GM18502 (cell line): ENCODE measurements around the gene SNAP23.
A peak's percentile ranks its signal among the peaks of the same experiment; 100 is the strongest.

Experiments
- ATAC-seq: cut with Tn5 transposase; IDR thresholded peaks from one replicate; pipeline ENCODE4 v1.9.1; 2021; ENCODE audit warnings: mild to moderate bottlenecking; ENCODE audit not compliant: unreplicated experiment, poor library complexity

The SNAP23 gene

DNA sequence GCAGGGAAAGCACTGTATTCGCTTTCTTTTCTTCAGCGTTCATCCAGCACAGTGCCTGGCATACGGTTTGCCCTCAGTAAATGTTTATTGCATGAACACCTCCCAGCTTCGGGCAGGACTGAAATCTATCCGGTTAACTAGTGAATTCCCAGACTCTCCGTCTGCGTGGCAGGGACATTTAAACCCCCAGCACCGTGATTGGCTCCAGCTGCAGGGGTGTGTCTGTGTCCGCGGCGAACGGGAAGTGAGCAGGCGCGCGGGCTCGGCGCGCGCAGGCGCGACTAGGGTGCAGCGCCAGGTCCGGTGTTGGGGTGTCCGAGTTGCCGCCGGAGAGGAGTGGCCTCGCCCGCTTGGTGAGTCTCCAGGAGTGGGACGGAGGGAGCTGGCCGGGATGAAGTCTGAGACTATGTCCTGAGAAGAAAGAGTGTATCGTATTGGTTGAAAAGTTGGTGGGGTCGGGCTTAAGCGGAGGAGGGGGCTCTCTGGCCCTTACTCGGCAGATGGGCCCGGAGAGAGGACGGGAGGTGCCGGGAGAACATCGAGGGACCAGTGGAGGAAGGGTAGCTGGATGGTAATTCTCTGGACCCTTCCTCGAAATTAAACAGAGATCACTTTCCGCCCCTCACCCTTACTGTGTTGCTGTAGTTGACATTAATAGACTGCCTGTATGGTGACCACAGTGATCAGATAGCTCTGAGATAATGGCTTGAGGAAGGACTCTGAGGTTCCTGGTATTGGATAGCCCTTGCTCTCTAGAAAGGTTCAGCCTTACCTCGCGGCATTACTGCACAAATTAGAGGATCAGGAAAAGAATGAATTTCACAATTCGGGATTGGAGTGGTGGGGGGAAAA is at the start of gene SNAP23:
Gene SNAP23 (plus strand): TSS at position 274 of the 852 bp plus-strand sequence. CDS start 16,213 bp downstream, outside the sequence.
- ATAC-seq, result peak; percentile 80

DNA sequence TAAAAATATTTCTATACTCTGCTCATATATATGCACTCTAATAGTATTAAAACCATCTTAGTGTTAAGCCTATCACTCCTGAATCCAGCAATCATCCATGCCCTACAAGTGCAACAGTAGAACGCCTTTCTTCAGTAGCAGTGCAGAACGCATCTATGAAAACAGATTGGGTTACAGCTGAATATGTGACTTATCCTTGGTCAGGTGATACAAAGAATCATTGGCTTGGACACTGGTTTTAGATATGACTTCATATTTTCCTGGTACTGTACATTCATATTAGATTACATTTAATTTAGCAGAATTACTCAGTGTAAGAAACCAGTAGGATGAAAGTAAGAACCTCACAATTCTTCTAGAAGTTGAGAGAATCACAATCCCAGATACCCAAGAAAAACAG is 47.8 kb upstream of the SNAP23 start:
- ATAC-seq, result no peak

DNA sequence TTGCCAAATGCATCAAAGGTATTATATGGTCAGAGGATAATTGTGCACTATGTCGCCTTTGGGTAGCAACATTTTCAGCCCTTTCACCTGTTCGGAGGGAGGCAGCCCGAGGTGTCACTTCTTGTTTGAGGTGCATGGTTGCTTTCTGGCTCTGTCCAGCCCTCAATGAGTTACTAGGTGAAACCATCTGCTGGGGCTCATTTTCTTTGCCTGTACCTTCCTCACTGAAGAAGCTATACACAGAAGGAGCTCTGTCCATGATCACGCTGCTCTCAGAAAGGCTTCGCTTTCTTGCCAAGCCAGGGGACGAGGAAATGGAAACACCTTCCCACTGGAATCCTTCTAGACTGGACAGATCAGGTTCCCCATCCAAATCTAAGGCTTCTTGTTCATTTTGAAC is 47.2 kb upstream of the SNAP23 start:
- ATAC-seq, result no peak

DNA sequence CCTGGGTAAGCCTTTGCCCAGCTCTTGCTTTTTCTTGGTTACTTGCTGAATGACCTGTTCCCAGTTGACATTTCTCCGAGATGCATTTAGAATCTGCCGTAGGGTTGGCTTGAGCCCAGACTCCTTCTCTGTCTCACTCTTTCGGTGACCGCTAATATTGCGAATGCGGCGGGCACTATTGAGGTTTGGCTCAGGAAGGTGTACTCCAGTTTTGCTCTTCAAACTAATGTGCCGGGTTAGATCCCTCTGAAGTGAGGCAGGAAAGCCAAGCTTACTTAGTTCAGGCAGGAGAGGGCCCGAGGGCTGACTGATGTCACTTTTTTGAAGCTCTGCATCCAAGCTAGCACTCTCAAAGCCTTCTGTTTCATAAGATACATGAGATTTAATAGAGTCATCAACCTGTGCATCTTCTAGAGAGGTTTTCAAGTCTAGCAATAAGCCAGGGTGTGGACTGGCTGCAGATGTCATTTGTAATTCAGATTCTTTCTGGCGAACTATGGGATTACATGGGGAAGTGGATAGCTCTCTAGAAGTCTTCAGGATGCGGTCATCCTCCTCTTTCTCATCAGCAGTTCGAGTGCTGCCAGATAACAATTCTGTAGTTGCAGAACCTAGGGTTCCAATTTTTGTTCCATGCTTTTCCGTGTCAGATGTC is 45.5 kb upstream of the SNAP23 start:
- no peak for ATAC-seq

DNA sequence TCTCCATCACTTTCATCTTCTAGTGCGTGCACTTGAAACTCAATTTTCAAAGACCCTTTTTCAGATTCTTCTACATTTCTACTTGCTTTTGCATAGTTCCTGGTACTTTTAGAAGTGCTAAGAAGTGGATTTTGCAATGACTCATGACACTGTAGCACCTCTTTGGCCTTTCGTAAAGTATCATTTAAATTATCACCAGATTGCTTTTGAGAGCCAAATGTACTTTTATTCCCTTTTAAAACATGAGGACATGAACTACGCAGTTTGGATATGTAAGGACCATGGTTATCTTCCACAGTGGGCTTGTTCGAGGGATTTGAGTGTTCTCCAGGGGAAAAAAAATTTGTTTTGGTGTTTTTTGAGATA is 45.0 kb upstream of the SNAP23 start:
- ATAC-seq, result no peak

DNA sequence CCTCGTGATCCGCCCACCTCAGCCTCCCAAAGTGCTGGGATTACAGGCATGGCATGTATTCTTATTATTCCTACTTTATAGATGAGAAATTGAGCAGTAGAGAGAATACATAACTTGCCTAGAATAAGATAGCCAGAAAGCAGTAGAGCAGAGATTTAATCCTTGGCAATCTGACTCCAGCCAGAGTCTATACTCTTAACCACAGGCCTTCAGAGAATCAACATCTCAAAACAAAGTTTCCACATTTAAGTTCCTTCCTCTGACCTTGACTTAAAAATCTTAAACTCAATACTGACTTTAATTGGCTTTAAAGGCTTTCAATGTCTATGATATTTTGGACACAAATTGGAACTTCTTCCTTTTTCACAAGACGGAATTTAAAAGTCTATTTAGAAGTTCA is 41.6 kb upstream of the SNAP23 start:
- ATAC-seq, result no peak

DNA sequence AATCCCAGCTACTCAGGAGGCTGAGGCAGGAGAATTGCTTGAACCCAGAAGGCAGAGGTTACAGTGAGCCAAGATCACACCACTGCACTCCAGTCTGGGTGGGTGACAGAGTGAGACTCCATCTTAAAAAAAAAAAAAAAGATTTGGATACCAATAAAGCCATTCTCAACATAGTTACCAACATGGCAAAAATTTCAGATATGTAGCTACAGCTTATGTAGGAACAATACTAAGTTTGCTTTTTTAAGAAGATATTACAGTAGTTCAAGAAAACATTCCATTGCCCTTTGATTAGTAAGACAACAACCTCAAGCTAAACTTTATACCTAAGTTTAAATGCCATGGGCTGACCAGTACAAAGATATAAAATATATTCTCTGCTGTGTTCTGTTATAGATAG is 38.9 kb upstream of the SNAP23 start:
- ATAC-seq, result no peak

DNA sequence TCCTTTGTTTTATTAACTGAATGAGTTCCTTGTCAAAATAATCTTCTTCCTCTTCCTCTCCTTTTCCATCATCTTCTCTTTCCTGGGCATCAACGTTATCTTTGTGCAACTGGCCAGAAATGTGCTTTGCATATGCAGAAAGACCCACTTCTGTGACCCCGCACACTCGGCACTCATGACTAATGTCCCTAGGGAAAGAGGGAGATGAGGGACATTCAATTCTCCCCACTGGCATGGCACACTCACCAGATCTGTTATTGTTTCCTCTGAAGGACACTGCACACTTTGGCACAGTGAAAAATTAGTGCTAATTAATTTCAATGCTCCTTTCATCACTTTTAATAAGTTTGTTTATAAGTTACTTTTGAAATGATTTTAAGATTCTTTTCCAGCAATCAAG is 38.5 kb upstream of the SNAP23 start:
- no peak for ATAC-seq

DNA sequence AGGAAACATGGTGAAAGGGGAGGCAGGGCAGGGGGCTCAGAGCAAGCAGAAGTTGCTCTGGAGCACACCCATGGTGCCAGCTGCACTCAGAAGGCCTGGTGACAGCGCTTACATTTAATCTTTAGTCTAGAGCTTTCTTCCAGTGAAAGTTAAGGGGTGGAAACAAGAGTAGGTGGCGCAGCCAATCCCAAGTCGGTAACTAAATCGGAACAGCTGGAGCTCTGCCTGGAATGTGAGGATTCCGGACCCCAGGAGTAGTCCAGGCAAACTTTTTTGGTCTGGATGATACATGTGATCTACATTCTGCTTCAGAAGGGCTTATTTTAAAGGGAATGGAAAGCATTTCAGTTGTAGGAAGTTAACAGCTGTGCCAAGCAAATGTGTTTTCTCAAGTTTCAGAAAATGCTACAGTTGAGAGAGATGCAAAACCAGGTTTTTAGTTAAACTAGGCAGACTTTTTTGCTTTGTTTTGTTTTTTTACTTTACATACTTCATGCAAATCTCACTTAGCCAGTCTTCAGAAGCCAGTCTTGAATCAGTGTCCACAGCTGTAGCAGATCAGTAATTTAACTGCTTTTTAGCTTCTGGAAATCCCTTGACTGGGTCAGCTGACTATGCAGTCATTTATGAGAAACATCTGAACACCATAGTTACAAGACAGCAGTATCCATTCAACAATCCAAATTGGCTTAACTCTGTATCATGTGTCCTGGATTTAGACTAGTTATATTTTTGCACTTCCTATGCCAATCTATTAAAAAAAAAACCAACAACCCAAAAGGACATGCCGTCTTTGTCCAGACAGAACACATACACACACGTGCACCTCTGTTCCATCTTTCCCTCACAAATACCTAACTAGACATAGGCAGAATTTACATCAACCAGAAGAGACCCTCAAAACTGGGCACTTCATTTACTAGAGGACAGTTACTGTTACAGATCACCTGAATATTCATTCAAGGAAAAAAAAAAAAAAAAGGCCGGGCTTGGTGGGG is 37.7 kb upstream of the SNAP23 start:
- ATAC-seq, result peak; percentile 71

DNA sequence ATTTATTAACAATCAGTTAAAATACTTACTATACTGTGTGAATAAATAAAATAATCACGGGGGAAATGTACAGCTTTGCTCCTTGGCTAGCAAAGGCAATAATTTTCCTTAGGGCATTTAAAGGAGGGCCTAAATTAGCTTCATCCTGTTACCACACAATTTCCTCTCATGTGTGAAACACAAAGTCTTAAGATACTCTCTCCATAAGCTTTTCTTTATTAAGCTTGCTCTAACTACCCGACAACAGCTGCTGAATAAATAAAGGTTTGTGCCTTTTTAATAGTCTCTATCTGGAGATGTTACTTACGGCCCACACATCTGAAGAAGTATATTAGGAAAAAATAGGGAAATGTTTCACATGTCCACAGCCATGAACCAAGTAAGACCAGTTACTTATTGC is 34.2 kb upstream of the SNAP23 start:
- no peak for ATAC-seq

DNA sequence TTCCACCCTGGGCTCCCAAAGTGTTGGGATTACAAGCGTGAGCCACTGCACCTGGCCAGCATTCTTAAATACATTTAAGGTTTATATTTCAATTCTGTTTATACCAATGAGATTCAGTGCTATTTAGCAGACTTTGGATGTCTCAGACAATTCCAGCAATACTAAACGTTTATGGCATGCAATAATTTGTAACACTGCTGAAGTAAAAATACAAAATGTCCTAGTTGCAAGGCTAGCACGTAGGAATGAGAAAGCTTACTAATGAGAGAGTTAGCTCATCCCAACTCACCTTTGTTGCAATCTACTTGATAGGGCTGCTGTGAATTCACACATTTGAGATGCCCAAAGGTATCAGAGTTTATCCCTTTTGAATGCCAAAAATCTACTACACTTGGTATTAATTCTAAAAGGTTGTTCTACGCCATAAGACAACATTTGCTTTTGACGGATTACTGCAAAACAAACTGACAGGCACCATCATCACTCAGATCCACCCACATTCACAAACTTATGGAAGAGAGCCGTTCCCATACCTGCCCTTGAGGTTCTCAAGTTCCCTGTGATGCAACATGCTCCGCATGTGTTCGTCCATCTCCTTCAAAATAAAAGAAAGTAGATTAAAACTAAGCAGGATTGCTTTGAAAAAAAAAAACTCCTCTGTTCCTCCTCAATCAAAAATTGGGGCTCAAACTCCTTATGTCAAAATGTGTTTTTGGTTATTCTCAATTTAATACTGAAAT is 29.7 kb upstream of the SNAP23 start:
- no peak for ATAC-seq

DNA sequence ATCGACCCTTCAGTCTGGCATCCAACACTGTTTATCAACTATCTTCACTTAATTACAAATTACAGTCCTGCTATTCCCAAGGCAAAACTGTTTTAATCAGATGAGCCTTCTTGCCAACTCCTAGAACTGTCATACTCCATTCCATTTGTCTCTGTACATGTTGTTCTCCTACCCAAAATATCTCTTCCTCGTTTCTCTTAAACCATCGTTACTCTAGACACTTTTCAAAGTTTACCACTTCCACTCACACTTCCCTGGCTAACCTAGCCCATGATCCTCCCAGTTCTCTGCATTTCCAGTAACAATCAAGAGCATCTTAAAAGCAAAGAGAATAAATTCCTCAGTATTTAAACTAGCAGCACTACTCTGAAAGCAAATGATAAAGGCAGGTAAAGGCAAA is 24.4 kb upstream of the SNAP23 start:
- ATAC-seq, result no peak

DNA sequence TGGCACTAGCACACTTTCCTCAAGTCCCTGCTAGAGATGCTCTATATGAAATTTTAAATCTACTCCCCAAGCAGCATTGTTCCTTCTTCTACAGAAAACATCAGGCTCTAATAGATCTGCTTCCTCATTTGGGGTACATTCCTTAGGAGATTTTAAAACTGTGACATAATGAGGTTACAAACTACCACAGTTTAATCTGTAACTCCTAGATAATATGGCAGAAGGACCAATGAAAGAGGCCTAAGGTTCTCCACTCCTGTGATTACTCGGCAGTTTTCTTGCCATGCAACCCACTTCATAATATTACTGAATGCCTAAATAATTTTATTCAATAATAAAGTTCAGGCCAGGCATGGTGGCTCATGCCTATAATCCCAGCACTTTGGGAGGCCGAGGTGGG is 20.6 kb upstream of the SNAP23 start:
- ATAC-seq, result no peak

DNA sequence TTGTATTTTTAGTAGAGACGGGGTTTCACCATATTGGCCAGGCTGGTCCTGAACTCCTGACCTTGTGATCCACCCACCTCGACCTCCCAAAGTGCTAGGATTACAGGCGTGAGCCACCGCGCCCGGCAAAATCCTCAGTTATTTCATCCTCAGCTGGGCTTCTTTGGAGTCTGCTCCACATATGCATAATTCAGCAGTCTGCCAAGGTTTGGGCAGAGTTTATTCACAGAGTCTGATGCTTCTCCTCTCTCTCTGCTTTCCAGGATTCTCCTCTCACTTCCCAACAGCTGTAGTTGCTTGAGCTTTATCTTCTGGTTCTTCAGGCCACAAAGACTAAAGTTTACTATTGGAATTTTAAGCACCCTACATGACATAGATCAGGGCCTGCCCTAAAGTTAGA is 12.7 kb upstream of the SNAP23 start:
- ATAC-seq, result no peak

DNA sequence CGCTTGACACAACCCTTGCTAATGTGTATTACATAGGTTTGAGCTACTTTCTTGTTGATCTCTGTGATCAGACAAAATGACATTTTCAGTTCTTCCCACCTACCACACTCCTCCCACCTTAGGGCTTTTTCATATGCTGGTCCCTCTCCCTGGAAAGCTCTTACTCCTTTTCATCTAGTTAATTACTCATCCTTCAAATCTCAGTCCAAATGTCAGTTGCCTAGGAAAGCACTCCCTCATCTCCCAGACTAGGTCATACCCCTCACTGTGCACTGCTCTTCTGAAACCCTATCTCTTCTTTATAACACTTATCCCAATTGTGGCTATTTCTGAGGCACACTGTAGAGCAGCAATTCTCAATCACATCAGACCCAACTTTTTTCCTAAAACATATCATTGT is 11.8 kb upstream of the SNAP23 start:
- no peak for ATAC-seq

DNA sequence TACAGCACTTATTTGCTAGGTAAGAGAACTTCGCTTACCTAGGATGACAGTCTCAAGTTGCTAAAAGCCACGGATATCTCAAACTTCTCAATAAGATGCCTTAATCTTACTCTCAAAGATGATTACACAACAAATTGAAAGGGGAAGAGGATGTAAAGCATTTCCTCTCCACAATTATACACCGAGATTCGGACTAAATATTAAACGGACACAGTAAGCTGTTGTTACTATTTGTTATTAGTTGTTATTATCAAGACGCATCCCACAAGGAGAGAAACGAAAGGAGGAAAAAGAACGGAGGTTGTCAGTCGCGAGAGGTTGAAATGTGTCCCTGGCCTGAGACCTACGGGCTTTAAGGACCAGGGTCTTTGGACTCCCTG is 5.2 kb upstream of the SNAP23 start:
- no peak for ATAC-seq

DNA sequence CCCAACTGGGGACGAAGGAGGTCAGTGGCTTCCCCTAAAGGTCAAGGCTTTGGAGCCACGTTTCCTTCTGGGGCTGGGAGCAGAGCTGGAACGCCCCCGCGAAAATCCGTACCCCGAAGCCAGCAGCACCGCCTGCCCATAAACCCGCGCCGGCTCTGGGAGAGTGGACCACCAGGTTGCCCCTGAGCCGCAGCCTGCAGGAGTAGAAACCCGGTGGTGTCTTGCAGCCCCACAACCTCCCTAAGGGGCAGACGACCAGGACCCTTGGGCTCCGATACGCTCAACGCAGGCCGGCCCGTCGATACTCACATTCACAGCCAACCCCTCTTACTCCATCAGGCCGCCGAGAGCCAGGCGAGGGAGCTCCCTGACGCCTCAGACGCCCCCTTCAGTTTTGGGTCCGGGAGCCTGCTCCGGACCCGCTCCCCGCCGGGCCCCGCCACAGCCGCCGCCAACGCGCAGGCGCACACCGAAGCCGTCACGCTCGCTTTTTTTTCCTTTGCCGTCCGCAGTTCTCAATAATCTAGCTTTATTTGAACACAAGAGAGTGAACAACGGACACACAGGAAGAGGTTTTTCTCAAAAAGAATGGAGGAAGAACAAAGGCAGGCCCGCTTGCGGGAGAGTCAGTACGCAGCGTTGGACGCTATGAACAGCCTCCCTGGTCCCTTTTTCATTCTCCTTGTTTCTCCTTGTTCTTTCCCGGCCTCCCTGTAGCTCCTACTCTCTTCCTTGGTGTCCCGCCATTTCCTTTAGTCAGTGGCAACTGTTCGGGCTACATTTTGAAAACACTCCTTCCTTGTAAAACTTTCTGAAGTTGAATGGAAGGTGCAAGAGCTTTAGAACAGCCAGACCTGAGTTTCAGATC is 4.5 kb upstream of the SNAP23 start, which contains the start of gene ZNF106:
Gene ZNF106 (minus strand): TSS at position 471 of the 868 bp plus-strand sequence. CDS start 18,852 bp downstream, outside the sequence.
- ATAC-seq, result peak; percentile 47

DNA sequence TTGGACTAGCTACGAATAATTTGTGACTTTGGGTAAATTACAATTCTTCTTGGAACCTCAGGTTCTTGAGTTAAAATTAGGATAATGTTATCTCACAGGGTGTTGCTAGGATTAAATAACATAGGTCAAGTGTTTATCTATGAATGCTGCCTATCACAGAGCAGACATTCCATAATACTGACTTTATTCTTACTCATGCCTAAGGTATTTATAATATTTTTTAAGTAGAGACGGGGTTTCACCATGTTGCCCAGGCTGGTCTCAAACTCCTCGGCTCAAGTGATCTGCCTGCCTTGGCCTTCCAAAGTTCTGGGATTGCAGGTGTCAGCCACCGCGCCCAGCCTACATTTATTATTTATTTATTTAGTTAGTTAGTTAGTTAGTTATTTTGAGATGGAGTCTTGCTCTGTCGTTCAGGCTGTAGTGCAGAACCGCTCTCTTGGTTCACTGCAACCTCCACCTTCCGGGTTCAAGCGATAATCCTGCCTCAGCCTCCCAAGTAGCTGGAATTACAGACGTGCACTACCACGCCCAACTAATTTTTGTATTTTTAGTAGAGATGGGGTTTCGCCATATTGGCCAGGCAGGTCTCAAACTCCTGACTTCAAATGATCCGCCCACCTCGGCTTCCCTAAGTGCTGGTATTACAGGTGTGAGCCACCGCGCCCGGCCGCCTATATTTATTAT is 3.8 kb upstream of the SNAP23 start:
- ATAC-seq, result no peak
